GM19397 (cell line): ENCODE results near the gene CTDSP2.

Experiments used
- ATAC-seq: cut with Tn5 transposase; IDR thresholded peaks from one replicate; pipeline ENCODE4 v1.9.1; 2021; ENCODE audit warnings: mild to moderate bottlenecking, moderate library complexity; ENCODE audit not compliant: unreplicated experiment

The CTDSP2 gene

GRCh38 chr12:57817261-57817989 lies 29.1 kb downstream of the CTDSP2 start:
- ATAC-seq, result no peak

GRCh38 chr12:57816855-57817151 lies 29.7 kb downstream of the CTDSP2 start:
- ATAC-seq, result no peak

GRCh38 chr12:57816001-57816854 lies 30.3 kb downstream of the CTDSP2 start:
- no peak for ATAC-seq

- no peak for ATAC-seq
Measured at GRCh38 chr12:57815177-57816000, 31.1 kb downstream of the CTDSP2 start.

GRCh38 chr12:57813971-57814772 lies 32.4 kb downstream of the CTDSP2 start:
- ATAC-seq, result no peak

- ATAC-seq, result no peak
Measured at GRCh38 chr12:57813111-57813970, 33.2 kb downstream of the CTDSP2 start.

- no peak for ATAC-seq
Measured at GRCh38 chr12:57811028-57811755, 35.3 kb downstream of the CTDSP2 start.

- ATAC-seq, result no peak
Measured at GRCh38 chr12:57810450-57810849, 36.1 kb downstream of the CTDSP2 start.

- ATAC-seq, result no peak
Measured at GRCh38 chr12:57809425-57809824, 37.1 kb downstream of the CTDSP2 start.

GRCh38 chr12:57808351-57808750 lies 38.2 kb downstream of the CTDSP2 start:
- ATAC-seq, result no peak

GRCh38 chr12:57807285-57807684 lies 39.2 kb downstream of the CTDSP2 start:
- no peak for ATAC-seq

GRCh38 chr12:57806677-57807076 lies 39.9 kb downstream of the CTDSP2 start:
- ATAC-seq, result no peak

- no peak for ATAC-seq
Measured at GRCh38 chr12:57803319-57803893, 43.1 kb downstream of the CTDSP2 start.

GRCh38 chr12:57802607-57803006 lies 43.9 kb downstream of the CTDSP2 start:
- ATAC-seq, result no peak

- ATAC-seq, result no peak
Measured at GRCh38 chr12:57800965-57801364, 45.6 kb downstream of the CTDSP2 start.

- no peak for ATAC-seq
Measured at GRCh38 chr12:57797933-57798332, 48.6 kb downstream of the CTDSP2 start.

GRCh38 chr12:57796996-57797395 lies 49.5 kb downstream of the CTDSP2 start:
- no peak for ATAC-seq

GRCh38 chr12:57795354-57795753 lies 51.2 kb downstream of the CTDSP2 start:
- ATAC-seq, result no peak

- no peak for ATAC-seq
Measured at GRCh38 chr12:57793920-57794319, 52.6 kb downstream of the CTDSP2 start.
